Prostate gland (tissue), 2 donors: ENCODE data around the gene SPATA31D3. TPM values are rescaled to one million over a fixed set of nuclear protein-coding genes. Genes with fewer than 3 reads are reported as not detected.
"Not testable (repeated sequence)": the region's sequence is repeated elsewhere in the genome, so short reads cannot be mapped to it uniquely, and the experiment has no call there.

ENCODE experiments used
- DNase-seq: peaks from one replicate; pipeline ENCODE4 v3.0.0-alpha.2; 2019; ENCODE audit warnings: low spot score
- H3K27ac ChIP-seq, 2 donors: fragments of 200-600 bp; sonication (generic); 2 replicates each; pipeline ENCODE4 v1.5.1; 2017 to 2019
- H3K27me3 ChIP-seq: fragments of 200-600 bp; sonication (generic); replicated peaks from 2 replicates; pipeline ENCODE4 v1.5.1; 2019; ENCODE audit not compliant: insufficient read depth
- H3K36me3 ChIP-seq, 2 donors: fragments of 200-600 bp; sonication (generic); 1 replicate in 1 of 2; 2 replicates in 1 of 2; pipeline versions ENCODE4 v1.5.1 to v1.8.1; 2017 to 2019
- H3K4me1 ChIP-seq: fragments of 200-600 bp; sonication (generic); replicated peaks from 2 replicates; pipeline ENCODE4 v1.5.1; 2019
- H3K4me3 ChIP-seq, 2 donors: fragments of 200-600 bp; sonication (generic); 2 replicates each; pipeline ENCODE4 v1.5.1; 2017 to 2019
- H3K9me3 ChIP-seq: fragments of 200-600 bp; sonication (generic); 2 replicates; pipeline ENCODE4 v1.5.1; 2017
- POLR2A ChIP-seq: fragments of 450-650 bp; IDR thresholded peaks from one replicate; pipeline ENCODE4 v1.6.1; 2016; ENCODE audit warnings: antibody characterized with exemption, mild to moderate bottlenecking
- POLR2AphosphoS5 ChIP-seq: sonication (generic); formaldehyde crosslinking; IDR thresholded peaks from one replicate; pipeline ENCODE4 v1.6.1; 2017; ENCODE audit warnings: antibody characterized with exemption
- WGBS: methylation state at CpG from one replicate; pipeline ENCODE4 v1.1.5; 2018; 5-methylcytosine and 5-hydroxymethylcytosine counted together
- intact Hi-C: fragments of 100-400 bp; cut with DNase I; formaldehyde crosslinking; loops from one replicate; pipeline ENCODE4 v1.14.2; 2022
- total RNA-seq, 2 donors: library from RNA; depleted of rRNA; stranded (reverse); fragments of >200 nt; gene quantifications; one replicate each; pipeline ENCODE4 v1.1.0, GENCODE V29; 2016
- TF ChIP-seq, protein P1 (sequence below), 4 experiments: fragments of 200-600 bp in 2 of 4; fragments of 450-650 bp in 2 of 4; sonication (generic) in 2 of 4; IDR thresholded peaks; 1 replicate in 3 of 4; 2 replicates in 1 of 4; pipeline ENCODE4 v1.5.1; 2016 to 2019; ENCODE audit warnings: antibody characterized with exemption in 4 of 4, mild to moderate bottlenecking in 2 of 4, moderate library complexity in 2 of 4

Gene SPATA31D3
- total RNA-seq, 2 donors from 2014 or later = not detected

- Histone ChIP-seq H3K36me3 (no peaks in the 10 kb centered on the region), H3K9me3 (no peaks in the 10 kb centered on the region), H3K27ac (no peak overlapping the region), H3K4me1 (no peaks in the 10 kb centered on the region), H3K27me3 (no peaks in the 10 kb centered on the region), H3K4me3 (no peak overlapping the region)
- 65% methylated on average over 2 of the region's 2 CpGs for WGBS
- TF ChIP-seq POLR2AphosphoS5 = no peak
- TF ChIP-seq, protein P1, sequence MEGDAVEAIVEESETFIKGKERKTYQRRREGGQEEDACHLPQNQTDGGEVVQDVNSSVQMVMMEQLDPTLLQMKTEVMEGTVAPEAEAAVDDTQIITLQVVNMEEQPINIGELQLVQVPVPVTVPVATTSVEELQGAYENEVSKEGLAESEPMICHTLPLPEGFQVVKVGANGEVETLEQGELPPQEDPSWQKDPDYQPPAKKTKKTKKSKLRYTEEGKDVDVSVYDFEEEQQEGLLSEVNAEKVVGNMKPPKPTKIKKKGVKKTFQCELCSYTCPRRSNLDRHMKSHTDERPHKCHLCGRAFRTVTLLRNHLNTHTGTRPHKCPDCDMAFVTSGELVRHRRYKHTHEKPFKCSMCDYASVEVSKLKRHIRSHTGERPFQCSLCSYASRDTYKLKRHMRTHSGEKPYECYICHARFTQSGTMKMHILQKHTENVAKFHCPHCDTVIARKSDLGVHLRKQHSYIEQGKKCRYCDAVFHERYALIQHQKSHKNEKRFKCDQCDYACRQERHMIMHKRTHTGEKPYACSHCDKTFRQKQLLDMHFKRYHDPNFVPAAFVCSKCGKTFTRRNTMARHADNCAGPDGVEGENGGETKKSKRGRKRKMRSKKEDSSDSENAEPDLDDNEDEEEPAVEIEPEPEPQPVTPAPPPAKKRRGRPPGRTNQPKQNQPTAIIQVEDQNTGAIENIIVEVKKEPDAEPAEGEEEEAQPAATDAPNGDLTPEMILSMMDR (IDR thresholded peaks at IDR 0.05) = no peak
- intact Hi-C loops = no loop called here
- DNase-seq = no peak
Observed at GRCh38 chr9:81979196-81979595, 35.9 kb downstream of the SPATA31D3 start.

- DNase-seq = no peak
- no peak overlapping the region for H3K4me3 ChIP-seq
- H3K4me1 ChIP-seq = no peaks in the 10 kb centered on the region
- H3K27me3 ChIP-seq = no peaks in the 10 kb centered on the region
- TF ChIP-seq, protein P1 (IDR thresholded peaks at IDR 0.05) = no peak
- no peak for TF ChIP-seq POLR2A
- TF ChIP-seq POLR2AphosphoS5 = no peak
- intact Hi-C loops = no loop called here
- no peaks in the 10 kb centered on the region for H3K36me3 ChIP-seq
- no peaks in the 10 kb centered on the region for H3K9me3 ChIP-seq
- no peak overlapping the region for H3K27ac ChIP-seq
Observed at GRCh38 chr9:81980568-81980967, 37.3 kb downstream of the SPATA31D3 start.

GRCh38 chr9:81981883-81982282, 38.6 kb downstream of the SPATA31D3 start:
- intact Hi-C loops = no loop called here
- no peak for DNase-seq
- 94% methylated on average over 4 of the region's 4 CpGs for WGBS

GRCh38 chr9:81984928-81985327, 41.6 kb downstream of the SPATA31D3 start:
- Histone ChIP-seq H3K36me3 (no peaks in the 10 kb centered on the region), H3K9me3 (no peaks in the 10 kb centered on the region), H3K4me1 (no peaks in the 10 kb centered on the region), H3K4me3 (no peak overlapping the region), H3K27ac (no peak overlapping the region), H3K27me3 (no peaks in the 10 kb centered on the region)
- TF ChIP-seq, protein P1 (IDR thresholded peaks at IDR 0.05) = no peak
- TF ChIP-seq POLR2A = no peak
- no peak for DNase-seq
- WGBS = 67% methylated on average over 6 of the region's 6 CpGs
- intact Hi-C loops = no loop called here

More at GRCh38 chr9:81981883-81982282, 38.6 kb downstream of the SPATA31D3 start:
- no peak overlapping the region for H3K4me3 ChIP-seq
- no peaks in the 10 kb centered on the region for H3K4me1 ChIP-seq
- no peaks in the 10 kb centered on the region for H3K36me3 ChIP-seq
- H3K27ac ChIP-seq = no peak overlapping the region
- no peaks in the 10 kb centered on the region for H3K9me3 ChIP-seq
- no peak for TF ChIP-seq POLR2AphosphoS5
- TF ChIP-seq, protein P1 (IDR thresholded peaks at IDR 0.05) = no peak
- no peak for TF ChIP-seq POLR2A
- no peaks in the 10 kb centered on the region for H3K27me3 ChIP-seq

DNA sequence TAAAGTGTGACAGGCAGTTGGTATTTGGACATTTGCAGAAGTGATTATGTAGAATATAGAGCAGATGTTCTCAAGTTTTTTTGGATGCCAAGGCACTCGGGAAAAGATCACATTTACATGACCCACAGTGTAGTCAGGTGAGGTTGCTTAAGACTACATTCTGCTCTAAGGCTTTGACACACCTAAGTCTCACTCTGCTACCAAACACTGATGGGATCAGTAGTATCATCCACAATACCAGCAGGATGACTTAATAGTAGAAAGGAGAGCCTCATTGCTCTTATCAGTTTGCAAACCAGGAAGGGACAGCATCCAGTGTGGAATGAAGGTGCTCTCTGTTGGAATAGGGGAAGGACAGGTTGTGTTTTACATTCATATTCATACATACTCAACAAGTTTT, 42.8 kb downstream of the SPATA31D3 start:
- intact Hi-C loops = no loop called here
- DNase-seq = no peak
- no peaks in the 10 kb centered on the region for H3K9me3 ChIP-seq
- H3K4me3 ChIP-seq = no peak overlapping the region
- no peaks in the 10 kb centered on the region for H3K27me3 ChIP-seq
- no peaks in the 10 kb centered on the region for H3K4me1 ChIP-seq
- WGBS = 68% methylated on average over 1 of the region's 1 CpG
- H3K36me3 ChIP-seq = no peaks in the 10 kb centered on the region
- TF ChIP-seq, protein P1 (IDR thresholded peaks at IDR 0.05) = no peak
- TF ChIP-seq POLR2AphosphoS5 (no peak), POLR2A (no peak)
- H3K27ac ChIP-seq = no peak overlapping the region

DNA sequence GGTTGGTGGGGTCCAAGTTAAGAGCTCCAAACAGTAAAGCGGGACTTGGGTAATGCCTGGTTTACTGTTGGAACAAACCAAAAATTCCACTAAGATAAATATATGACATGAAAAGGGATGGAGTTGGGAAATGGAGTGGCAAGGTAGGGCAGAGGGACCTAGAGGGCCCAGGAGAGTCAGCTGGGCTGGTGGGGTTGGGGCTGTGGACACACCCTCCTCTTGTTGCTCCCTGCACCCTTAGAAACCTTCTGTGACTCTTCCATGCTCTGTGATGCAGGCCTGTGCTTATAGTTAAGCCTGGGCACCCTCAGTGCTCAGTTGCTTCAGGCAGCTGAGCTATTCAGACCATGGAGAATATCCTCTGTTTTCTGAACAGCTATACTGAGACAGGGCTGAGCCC, 45.2 kb downstream of the SPATA31D3 start, which contains the start of gene SPATA31D1:
TSS of gene SPATA31D1 (plus strand) at position 301 of the 400 bp plus-strand sequence. CDS start at position 348, 47 bp downstream.
- H3K9me3 ChIP-seq, H3K36me3 ChIP-seq, H3K4me3 ChIP-seq, DNase-seq, intact Hi-C loops, H3K27ac ChIP-seq, H3K4me1 ChIP-seq, H3K27me3 ChIP-seq: not testable (repeated sequence)
- 96% methylated on average over 1 of the region's 1 CpG for WGBS
